HG02840 (cell line): ENCODE data around the gene INSC.

ENCODE experiments used
- ATAC-seq: cut with Tn5 transposase; IDR thresholded peaks from one replicate; pipeline ENCODE4 v1.9.1; 2021; ENCODE audit warnings: mild to moderate bottlenecking, moderate library complexity, moderate number of reproducible peaks; ENCODE audit not compliant: unreplicated experiment, low FRiP score

INSC gene

GRCh38 chr11:15145615-15146014 lies 30.9 kb downstream of the INSC start:
- ATAC-seq: no peak

- ATAC-seq: no peak
These were observed 31.7 kb downstream of the INSC start for GRCh38 chr11:15146271-15147003.

- no peak for ATAC-seq
These were observed 33.4 kb downstream of the INSC start for GRCh38 chr11:15148169-15148568.

- ATAC-seq: no peak
These were observed 34.3 kb downstream of the INSC start for GRCh38 chr11:15149050-15149449.

- ATAC-seq: no peak
These were observed 35.8 kb downstream of the INSC start for GRCh38 chr11:15150507-15150906.

GRCh38 chr11:15153231-15153630 lies 38.5 kb downstream of the INSC start:
- ATAC-seq: no peak

- no peak for ATAC-seq
These were observed 42.5 kb downstream of the INSC start for GRCh38 chr11:15157181-15157580.

GRCh38 chr11:15157606-15158137 lies 42.9 kb downstream of the INSC start:
- ATAC-seq: no peak

- ATAC-seq: no peak
These were observed 43.8 kb downstream of the INSC start for GRCh38 chr11:15158351-15159015.

GRCh38 chr11:15159085-15159484 lies 44.4 kb downstream of the INSC start:
- no peak for ATAC-seq

- no peak for ATAC-seq
These were observed 47.1 kb downstream of the INSC start for GRCh38 chr11:15161790-15162189.

GRCh38 chr11:15163136-15163535 lies 48.4 kb downstream of the INSC start:
- ATAC-seq: no peak

- ATAC-seq: no peak
These were observed 51.5 kb downstream of the INSC start for GRCh38 chr11:15166204-15166603.

GRCh38 chr11:15169815-15170551 lies 55.3 kb downstream of the INSC start:
- no peak for ATAC-seq

- no peak for ATAC-seq
These were observed 56.0 kb downstream of the INSC start for GRCh38 chr11:15170698-15171097.

- ATAC-seq: no peak
These were observed 57.2 kb downstream of the INSC start for GRCh38 chr11:15171956-15172355.

GRCh38 chr11:15175831-15176230 lies 61.1 kb downstream of the INSC start:
- ATAC-seq: no peak

- no peak for ATAC-seq
These were observed 62.0 kb downstream of the INSC start for GRCh38 chr11:15176646-15177163.

GRCh38 chr11:15177491-15177890 lies 62.8 kb downstream of the INSC start:
- no peak for ATAC-seq

GRCh38 chr11:15178214-15178613 lies 63.5 kb downstream of the INSC start:
- no peak for ATAC-seq

- ATAC-seq: no peak
These were observed 64.4 kb downstream of the INSC start for GRCh38 chr11:15179167-15179566.
